Smooth muscle cell (in vitro differentiated cells): ENCODE data around the gene SPRY1. TPM values are rescaled to one million over a fixed set of nuclear protein-coding genes. Genes with fewer than 3 reads are reported as not detected.

Experiments used
- DNase-seq: peaks from one replicate; lab custom pipeline; 2025; ENCODE audit not compliant: unreplicated experiment; lab: John Stamatoyannopoulos, UW
- H2AFZ ChIP-seq: fragments of 200-600 bp; sonication (generic); 2 replicates; pipeline ENCODE4 v1.6.0; 2016; ENCODE audit warnings: antibody characterized with exemption, low read depth, mild to moderate bottlenecking
- H3F3A ChIP-seq: fragments of 200-600 bp; sonication (generic); 2 replicates; pipeline ENCODE4 v1.6.0; 2017; ENCODE audit warnings: antibody characterized with exemption, low read depth
- H3K27ac ChIP-seq: fragments of 200-600 bp; sonication (generic); 2 replicates; pipeline ENCODE4 v1.5.1; 2016; ENCODE audit warnings: low read depth, mild to moderate bottlenecking
- H3K27me3 ChIP-seq: fragments of 200-600 bp; sonication (generic); 2 replicates; pipeline ENCODE4 v1.6.1; 2016; ENCODE audit warnings: low read depth, mild to moderate bottlenecking
- H3K36me3 ChIP-seq: fragments of 200-600 bp; sonication (generic); 2 replicates; pipeline ENCODE4 v1.5.1; 2016; ENCODE audit warnings: low read depth
- H3K4me1 ChIP-seq: fragments of 200-600 bp; sonication (generic); 2 replicates; pipeline ENCODE4 v1.5.1; 2016; ENCODE audit warnings: low read depth
- H3K4me2 ChIP-seq: fragments of 200-600 bp; sonication (generic); 2 replicates; pipeline ENCODE4 v1.6.0; 2016; ENCODE audit warnings: mild to moderate bottlenecking
- H3K4me3 ChIP-seq: fragments of 200-600 bp; sonication (generic); 2 replicates; pipeline ENCODE4 v1.5.1; 2016; ENCODE audit warnings: mild to moderate bottlenecking
- H3K79me2 ChIP-seq: fragments of 200-600 bp; sonication (generic); 2 replicates; pipeline ENCODE4 v1.6.0; 2016; ENCODE audit warnings: low read depth, mild to moderate bottlenecking
- H3K9ac ChIP-seq: fragments of 200-600 bp; sonication (generic); 2 replicates; pipeline ENCODE4 v1.6.0; 2016; ENCODE audit warnings: low read depth
- H3K9me3 ChIP-seq: fragments of 200-600 bp; sonication (generic); replicated peaks from 2 replicates; pipeline ENCODE4 v1.5.1; 2016; ENCODE audit warnings: low read depth
- H4K20me1 ChIP-seq: fragments of 200-600 bp; sonication (generic); 2 replicates; pipeline ENCODE4 v1.6.0; 2016; ENCODE audit warnings: low read depth
- CTCF ChIP-seq: fragments of 200-600 bp; sonication (generic); IDR thresholded peaks from 2 replicates; pipeline ENCODE4 v1.5.1; 2017; ENCODE audit warnings: borderline replicate concordance, mild to moderate bottlenecking, antibody characterized with exemption; ENCODE audit not compliant: insufficient read depth, poor library complexity, severe bottlenecking
- WGBS: methylation state at CpG from one replicate; pipeline ENCODE4 v1.1.7; 2016; ENCODE audit warnings: low lambda C conversion rate; 5-methylcytosine and 5-hydroxymethylcytosine counted together
- polyA plus RNA-seq: library from polyadenylated mRNA; unstranded; fragments of >200 nt; fragmentation: Nextera tagmentation; extraction: Ambion mirVana; gene quantifications from 2 replicates; pipeline ENCODE4 v1.2.1, GENCODE V29; 2016
- total RNA-seq: library from RNA; depleted of rRNA; stranded (reverse); fragments of >200 nt; gene quantifications from 2 replicates; pipeline ENCODE4 v1.2.3, GENCODE V29; 2014

Gene SPRY1
- total and polyA plus RNA-seq, 2 experiments from 2014 or later = 17.8 to 26.4 TPM

- DNase-seq = no peak
- no peaks in the 10 kb centered on the region for H3K27me3 ChIP-seq
- peaks cover 4% of the 10 kb centered on the region for H4K20me1 ChIP-seq
- H3K79me2 ChIP-seq = peaks cover 11% of the 10 kb centered on the region
- no peaks in the 10 kb centered on the region for H3K9me3 ChIP-seq
- no peak overlapping the region for H3K4me3 ChIP-seq
- H3K4me2 ChIP-seq = peak overlapping the region; percentile 33
- no peak overlapping the region for H2AFZ ChIP-seq
- no peak for TF ChIP-seq CTCF
- H3K9ac ChIP-seq = no peak overlapping the region
- H3F3A ChIP-seq = no peaks in the 10 kb centered on the region
- H3K36me3 ChIP-seq = no peaks in the 10 kb centered on the region
- 82% methylated on average over 5 of the region's 5 CpGs for WGBS
- H3K27ac ChIP-seq = no peak overlapping the region
- H3K4me1 ChIP-seq = peaks cover 10% of the 10 kb centered on the region
Observed at GRCh38 chr4:123408471-123409084, 12.0 kb downstream of the SPRY1 start.

- Histone ChIP-seq H3K36me3 (no peaks in the 10 kb centered on the region), H2AFZ (no peak overlapping the region), H3K79me2 (peaks cover 5% of the 10 kb centered on the region), H3K4me1 (peaks cover 8% of the 10 kb centered on the region), H3K4me2 (no peak overlapping the region), H4K20me1 (no peaks in the 10 kb centered on the region), H3K9ac (no peak overlapping the region), H3F3A (no peaks in the 10 kb centered on the region), H3K27me3 (no peaks in the 10 kb centered on the region), H3K9me3 (no peaks in the 10 kb centered on the region), H3K27ac (no peak overlapping the region), H3K4me3 (no peak overlapping the region)
- DNase-seq = no peak
- TF ChIP-seq CTCF = no peak
- WGBS = 83% methylated on average over 2 of the region's 2 CpGs
Observed at GRCh38 chr4:123409334-123409733, 12.7 kb downstream of the SPRY1 start.

- H3K27ac ChIP-seq = no peak overlapping the region
- no peaks in the 10 kb centered on the region for H4K20me1 ChIP-seq
- H3K4me3 ChIP-seq = no peak overlapping the region
- H3K27me3 ChIP-seq = no peaks in the 10 kb centered on the region
- no peak overlapping the region for H3K4me2 ChIP-seq
- 91% methylated on average over 5 of the region's 5 CpGs for WGBS
- H2AFZ ChIP-seq = no peak overlapping the region
- no peaks in the 10 kb centered on the region for H3K79me2 ChIP-seq
- no peaks in the 10 kb centered on the region for H3K36me3 ChIP-seq
- H3K4me1 ChIP-seq = peaks cover 18% of the 10 kb centered on the region
- TF ChIP-seq CTCF = no peak
- H3F3A ChIP-seq = peaks cover 2% of the 10 kb centered on the region
- H3K9me3 ChIP-seq = no peaks in the 10 kb centered on the region
- no peak for DNase-seq
- no peak overlapping the region for H3K9ac ChIP-seq
Observed at GRCh38 chr4:123411514-123411913, 14.9 kb downstream of the SPRY1 start.

- Histone ChIP-seq H3K79me2 (no peaks in the 10 kb centered on the region), H2AFZ (no peak overlapping the region), H3F3A (peaks cover 8% of the 10 kb centered on the region), H3K4me2 (no peak overlapping the region), H3K27me3 (no peaks in the 10 kb centered on the region), H4K20me1 (no peaks in the 10 kb centered on the region), H3K4me3 (no peak overlapping the region), H3K9me3 (no peaks in the 10 kb centered on the region), H3K9ac (no peak overlapping the region), H3K4me1 (peaks cover 24% of the 10 kb centered on the region), H3K36me3 (no peaks in the 10 kb centered on the region), H3K27ac (no peak overlapping the region)
- DNase-seq = no peak
- 30% methylated on average over 1 of the region's 1 CpG for whole genome bisulfite sequencing
- no peak for TF ChIP-seq CTCF
Observed at GRCh38 chr4:123412091-123412505, 15.5 kb downstream of the SPRY1 start.
